GM21367 (cell line): ENCODE measurements around the gene AKNA.
A peak's percentile ranks its signal among the peaks of the same experiment; 100 is the strongest.

Source experiments
- ATAC-seq: cut with Tn5 transposase; IDR thresholded peaks from one replicate; pipeline ENCODE4 v1.9.1; 2021; ENCODE audit not compliant: unreplicated experiment

Gene AKNA

DNA sequence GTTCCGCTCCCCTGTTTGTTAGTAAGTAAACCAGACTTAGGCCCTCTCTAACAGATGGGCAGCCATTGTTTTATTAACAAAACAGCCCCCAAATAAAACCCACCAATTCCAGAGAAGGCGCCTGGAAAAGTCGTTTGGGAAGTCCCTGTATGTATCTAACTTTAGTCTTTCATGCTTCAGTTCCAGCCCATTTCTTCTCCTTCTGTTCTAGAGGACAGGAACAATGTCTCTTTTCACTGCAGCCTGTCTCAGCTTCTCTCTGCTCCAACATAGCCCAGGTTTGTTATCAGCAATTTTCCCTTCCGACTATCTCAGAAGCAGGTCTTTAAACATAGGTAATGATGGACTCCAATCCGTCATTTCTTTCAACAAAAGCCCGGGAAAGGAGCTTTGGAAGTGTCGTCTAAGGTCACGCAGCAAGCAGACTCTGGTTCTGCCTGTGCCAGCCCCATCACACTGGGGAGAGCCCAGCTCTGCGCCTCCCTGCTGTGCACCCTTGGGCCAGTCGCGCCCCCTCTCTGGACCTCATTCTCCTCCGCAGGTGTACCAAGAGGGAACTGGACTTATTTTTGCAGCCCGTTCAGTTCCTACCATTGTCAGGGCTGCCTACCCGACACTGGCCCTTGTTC, 9.6 kb upstream of the AKNA start:
- no peak for ATAC-seq

DNA sequence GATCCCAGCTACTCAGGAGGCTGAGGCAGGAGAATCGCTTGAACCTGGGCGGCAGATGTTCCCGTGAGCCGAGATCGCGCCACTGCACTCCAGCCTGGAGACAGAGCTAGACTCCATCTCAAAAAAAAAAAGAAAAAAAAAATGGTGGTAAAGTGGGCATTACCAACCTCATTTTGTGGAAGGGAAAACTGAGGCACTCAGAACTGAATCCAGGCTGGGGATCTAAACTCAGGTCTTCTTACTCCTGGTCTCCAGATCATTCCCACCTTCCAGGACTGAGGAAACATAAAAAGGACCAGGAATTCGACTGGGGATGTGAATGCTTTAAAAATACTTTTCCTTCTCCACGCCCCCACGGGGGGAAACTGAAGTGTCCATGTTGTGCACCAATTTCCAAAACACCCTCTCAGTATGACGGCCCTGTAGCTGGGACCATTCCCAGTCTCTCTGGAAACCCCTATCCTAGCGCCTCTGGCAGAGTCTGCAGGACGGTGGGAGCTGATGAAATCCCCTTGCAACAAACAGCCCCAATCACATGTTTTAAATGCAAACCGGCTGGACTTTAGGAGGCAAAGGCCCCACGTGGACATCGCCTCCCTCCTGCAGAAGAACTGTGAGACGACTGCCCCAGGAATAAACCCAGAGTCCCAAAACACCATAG, 8.9 kb upstream of the AKNA start:
- ATAC-seq, result no peak

DNA sequence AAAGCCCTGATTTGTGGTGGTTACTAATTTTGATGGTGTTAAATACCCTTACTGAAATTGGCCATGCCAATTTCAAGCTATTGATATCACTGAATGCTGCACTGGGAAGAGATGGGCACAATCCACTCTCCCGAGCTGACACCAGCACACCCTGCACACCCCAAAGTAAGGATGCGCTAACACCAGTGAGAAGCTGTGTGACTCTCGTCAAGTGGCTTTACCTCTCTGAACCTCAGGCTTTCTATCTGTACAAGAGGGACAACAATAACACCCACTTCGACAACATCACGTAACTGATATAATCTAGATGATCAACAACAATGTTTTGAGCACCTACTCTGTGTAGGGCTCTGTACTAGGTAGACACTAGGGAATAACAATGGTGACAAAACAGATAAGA, 8.0 kb upstream of the AKNA start:
- no peak for ATAC-seq

DNA sequence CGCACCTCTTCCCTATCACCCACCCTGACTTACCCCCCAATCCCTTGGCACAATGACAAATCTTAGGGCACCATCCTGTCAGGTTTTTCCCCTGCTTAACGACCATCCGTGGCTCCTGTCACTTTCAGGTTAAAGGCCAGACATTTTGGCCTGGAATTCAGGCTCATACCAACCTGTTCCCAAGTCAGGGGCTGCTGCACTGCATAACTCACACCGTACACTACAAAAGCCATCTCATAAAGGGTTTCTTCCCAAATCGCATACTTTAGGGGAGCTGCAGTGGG, 7.5 kb upstream of the AKNA start:
- ATAC-seq, result no peak

DNA sequence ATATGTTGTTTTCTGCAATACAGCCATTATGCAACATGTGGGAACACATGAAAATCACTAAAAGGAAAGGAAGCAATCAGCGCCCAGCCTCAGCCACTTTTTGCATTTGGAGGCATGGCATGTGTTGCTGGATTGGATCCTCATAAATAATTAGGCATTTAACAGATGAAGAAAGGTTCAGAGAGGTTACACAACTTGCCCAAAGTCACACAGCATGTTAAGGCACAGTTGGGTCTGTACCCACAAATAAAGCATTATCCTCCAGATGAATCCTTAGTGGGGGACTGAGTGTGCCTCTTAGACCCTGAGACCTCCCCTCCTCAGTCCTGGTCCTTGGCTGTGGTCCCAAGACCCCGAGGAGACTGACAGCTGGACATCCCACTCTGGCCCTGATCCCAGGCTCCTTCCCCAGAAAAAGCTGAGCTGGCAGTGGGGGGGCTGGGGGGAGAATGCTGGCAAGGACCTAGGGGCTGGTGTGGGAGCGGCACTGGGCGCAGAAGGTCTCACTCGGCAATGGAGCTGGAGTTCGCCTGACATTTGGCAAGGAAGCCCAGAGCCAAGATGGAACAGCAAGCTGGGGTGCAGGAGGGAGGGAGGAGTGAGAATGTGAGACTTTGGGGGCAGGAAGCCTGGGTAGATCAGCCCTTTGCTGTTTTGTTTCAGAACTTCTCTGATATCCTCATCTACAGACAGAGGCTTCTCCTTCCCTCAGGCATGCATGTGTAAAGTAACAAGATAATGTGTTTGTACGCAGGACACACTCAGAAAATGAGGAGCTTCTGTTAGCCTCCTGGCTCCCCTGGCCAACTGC, 6.9 kb upstream of the AKNA start:
- ATAC-seq, result no peak

DNA sequence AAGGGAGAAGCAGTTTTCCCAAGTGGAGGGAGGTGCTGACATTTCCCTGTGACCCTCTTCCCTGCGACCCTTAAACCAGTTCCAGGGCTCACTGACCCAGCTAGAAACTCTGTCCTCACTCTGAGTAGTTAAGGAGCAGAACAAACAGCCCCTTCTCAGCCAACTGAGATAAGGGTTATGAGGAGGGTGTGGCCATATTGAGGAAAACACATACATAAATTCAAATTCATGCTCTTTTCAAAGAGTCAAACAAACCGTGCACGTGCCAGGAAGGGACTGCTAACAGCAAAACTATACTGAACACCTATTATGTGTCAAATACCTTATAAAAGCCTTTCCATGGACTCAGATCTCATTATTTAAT, 4.9 kb upstream of the AKNA start:
- no peak for ATAC-seq

DNA sequence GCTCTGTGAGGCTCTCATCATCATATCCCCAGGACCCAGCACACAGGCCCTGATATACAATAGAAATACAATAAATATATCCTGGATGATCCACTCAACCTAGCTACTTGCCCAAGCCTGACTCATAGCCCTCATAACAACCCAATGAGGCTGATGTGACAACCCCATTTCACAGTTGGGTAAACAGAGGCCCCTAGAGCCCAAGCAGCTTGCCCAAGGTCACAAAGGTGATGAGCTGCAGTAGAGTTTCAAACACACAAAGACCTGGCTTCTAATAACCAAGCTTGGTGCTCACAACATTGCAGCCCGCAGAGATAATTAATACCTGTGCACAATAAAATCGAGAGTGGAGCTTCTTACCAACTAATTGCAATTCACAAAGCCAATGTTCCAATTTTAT, 3.2 kb upstream of the AKNA start:
- no peak for ATAC-seq

DNA sequence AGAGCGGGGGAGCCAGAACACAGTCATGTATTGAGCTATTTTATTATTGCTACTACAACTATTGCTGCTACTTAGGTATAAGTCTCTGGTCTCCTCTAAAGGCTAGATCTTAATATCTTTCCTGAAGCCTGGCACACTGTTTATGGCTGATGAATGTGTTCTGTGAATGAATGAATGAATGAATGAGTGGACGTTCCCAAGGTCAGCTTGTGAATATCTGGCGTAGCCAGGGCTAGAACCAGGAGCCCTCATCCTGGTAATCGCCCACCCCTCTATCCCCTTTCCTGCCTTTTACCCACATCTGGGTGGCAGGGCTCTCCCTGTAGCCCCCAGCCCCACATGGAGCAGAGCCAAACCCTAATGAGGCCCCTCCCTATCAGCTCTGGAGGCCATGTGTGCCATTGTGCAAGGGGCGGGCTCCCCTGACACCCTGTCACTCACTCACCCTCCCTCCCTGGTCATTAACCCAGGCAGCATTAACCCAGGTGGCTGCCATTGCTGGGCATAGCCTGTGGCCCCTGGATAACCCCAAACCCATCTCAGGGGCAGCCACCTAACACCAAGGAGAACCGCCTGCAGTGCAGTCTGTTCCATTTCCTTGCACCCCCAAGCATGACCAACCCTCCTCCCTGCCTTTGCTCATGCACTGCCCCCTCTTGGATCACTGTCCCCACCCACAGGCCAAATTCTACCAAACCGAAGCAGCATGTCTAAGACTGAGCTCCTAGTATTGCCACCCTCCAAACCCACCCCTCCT, 2.0 kb upstream of the AKNA start:
- no peak for ATAC-seq

DNA sequence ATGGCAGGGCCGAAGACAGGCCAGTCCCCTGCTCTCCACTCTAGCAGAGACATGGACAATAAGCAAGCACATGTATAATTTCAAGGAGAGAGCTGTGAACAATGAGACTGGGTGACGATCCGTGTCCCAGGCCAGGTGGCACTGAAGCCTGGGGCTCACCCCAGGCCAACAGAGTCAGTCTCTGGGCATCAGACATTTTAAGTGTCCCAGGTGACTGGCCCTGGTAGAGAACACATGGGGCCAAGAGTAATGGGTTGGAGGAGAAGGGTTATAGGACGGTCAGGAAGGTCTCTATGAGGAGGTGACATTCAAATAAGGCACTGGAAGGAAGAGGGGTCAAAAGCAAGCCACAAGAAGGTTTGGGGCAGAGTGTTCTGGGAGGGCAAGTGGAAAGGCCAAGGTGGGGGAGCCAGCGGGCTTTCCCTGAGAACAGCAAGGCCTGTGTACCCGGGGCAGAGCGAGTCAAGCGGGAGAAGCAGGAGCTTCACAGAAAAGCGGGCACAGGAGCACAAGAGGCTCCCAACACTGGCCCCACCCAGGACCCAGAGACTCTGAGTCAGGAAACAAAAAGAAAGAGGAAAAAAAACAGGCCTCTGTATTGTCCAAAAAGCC, 1.1 kb upstream of the AKNA start:
- ATAC-seq, result no peak

DNA sequence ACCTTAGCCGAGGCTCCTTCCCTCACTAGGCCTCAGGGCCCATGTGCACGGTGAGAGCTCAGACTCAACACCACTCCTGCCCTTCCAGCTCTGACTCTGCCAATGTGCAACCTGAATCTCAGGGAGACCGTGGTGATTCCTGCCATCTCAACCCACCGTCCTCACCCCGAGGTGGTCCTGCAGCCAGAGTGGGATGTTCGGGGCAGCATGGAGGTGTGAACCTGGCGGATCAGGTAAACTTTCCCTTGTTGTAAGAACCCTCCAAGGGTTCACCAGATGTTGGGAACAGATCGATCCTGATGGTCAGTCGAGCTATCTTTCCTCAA, 538 bp upstream of the AKNA start:
- ATAC-seq, result no peak

DNA sequence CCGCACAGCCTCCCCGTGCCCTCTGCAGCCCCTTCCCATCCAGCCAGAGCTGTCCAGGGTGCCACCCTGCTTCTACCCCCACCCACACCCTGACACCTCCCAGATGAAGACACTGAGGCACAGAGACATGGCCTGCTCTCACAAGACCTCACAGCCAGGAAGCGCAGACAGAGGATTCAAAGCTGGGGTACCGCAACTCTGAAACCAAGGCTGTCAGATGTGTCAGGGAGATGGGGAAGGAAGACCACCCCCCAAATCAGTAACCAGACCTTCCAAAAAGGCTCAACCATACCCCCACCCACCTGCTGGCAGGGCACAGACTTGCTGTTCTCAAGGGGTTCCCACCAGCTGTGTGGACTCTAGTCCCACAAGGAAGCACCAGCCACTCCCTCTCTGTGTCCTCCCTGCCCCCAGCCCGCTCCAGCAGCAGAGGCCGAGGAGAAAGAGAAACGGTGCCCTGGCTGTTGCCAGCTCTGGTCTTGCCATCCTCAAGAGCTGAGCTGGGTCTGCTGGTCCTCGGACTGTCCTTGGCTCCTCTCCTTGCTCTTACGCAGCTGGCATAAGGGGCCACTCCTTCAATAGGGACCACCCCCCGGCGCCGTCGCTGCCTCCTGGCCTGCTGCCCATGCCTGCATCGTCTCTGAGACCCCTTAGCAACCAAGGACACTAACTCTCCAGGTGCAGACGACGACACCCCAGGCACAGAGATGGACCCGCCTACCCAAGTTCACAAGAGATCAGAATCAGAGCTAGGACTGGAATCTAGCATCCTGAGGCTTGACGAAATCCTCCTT, 699 bp downstream of the AKNA start:
- no peak for ATAC-seq

DNA sequence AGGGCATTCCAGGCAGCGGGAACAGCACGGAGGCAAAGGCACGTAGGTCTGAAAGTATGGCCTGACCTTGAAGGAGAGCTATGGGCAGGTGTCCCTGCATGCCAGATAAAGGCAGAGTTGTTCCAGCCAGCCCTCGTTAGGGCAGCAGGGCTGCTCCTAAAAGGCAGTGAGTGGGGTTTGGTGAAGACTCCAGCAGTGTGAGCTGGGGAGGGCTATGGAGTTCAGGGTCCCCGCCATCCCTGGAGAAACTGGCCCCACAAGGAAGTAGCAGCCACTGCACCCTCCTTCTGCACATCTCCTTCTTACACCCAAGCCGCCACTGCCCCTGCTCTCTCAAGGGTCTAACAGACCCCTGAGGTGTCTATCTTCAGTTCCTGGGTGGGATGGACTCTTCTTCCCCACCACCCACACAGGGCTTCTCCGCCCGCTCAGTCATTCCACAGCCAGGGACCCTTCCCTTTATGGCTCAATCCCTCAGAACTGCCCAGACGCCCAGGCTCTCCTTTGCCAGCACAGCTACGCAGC, 1.4 kb downstream of the AKNA start:
- ATAC-seq, result no peak

DNA sequence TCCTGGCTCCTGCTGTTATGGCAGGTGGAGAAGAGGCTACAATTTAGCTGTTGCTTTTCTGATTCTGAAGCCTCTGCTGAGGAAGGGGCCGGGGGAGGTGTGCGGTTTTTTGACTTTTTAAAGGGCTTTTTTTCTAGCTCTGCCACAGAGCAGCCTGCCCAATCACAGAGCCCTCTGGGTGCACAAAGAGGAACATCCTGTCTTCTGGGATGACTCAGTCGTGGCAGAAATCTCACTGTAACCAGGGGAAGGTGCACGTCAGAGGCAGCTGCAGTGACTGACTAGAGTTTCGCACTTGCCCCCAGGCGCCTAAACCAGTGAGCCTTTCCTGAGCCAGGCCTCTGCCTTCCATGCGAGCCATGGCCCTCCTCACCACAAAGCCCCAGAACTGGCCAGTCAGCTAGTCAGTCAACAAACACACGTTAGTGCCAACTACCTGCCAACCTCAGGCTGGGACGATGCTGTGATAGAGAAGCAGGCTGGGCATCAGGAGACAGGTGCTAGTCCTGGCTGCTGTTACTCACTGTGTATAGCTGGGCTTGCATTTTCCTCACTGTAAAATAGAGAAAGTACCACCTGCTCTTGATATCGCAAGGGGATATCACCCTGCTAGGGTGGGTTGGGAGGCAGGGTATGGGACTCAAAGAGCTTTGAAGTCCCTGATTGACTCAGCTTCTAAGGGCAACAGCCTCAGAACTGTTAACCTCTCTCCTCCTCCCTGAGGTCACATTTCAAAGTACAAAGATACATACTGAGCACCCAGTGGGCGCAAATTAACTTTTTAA, 2.2 kb downstream of the AKNA start:
- peak; percentile 84 for ATAC-seq

DNA sequence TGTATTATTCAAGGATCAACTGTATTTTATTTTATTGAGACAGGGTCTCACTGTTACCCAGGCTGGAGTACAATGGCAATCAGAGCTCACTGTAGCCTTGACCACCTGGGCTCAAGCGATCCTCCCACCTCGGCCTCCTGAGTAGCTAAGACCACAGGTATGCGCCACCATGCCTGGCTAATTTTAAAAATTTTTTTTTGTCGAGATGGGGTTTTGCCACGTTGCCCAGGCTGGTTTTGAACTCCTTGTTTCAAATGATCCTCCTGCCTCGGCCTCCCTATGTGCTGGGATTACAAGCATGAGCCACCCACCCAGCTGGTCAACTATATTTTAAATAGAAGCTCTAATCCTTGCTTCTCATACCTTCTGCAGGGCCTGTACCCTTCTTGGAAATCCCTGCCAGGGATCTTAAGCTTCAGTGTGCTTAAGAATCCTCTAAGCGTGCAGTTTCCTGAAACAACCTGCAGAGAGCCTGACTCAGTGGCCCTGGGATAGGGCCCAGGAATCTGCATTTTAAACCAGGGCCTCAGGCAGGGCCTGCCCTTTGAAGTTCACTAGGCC, 2.9 kb downstream of the AKNA start:
- no peak for ATAC-seq

DNA sequence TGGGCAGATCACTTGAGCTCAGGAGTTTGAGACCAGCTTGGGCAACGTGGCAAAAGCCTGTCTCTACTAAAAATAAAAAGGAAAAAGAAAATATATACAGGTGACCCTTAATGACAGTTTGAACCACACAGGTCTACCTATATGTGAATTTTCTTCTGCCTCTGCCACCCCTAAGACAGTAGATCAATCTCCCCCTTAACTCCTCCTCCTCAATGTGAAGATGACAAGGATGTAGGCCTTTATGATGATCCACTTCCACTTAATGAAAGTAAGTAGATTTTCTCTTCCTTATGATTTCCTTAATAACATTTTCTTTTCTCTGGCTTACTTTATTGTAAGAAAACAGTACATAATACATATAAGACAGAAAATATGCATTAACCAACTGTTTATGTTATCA, 3.4 kb downstream of the AKNA start:
- ATAC-seq, result no peak

DNA sequence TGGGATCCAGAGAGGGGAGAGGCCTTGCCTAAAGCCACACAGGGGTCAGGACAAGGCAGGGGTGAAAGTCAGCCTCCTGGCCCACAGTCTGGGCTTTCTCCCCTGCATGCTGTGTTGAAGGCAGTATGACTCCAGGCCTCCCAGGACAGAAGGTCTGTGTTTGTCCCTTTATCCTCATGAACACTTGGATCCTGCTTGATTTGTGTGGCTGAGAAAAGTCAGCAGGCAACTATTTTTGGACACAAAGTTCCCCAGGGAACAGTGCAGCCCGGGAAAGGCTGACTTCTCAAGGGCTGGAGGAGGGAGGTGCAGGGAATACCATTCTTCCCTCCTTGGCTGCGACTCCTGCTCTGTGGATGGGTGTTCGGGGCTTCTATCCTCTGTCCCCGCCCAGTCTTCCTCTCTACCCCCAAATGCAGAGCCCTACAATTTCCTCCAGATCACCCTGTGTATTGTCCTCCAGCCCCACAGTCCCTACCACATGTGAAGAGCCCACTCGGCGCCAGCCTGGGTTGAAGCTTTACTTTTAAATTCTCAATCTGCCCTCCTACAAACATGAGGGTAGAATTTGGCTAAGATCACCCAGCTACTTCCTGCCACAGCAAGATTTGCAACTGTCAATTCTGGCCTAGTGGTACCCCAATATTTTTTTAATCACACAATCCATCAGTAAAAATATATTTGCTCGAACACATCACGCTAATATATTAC, 4.1 kb downstream of the AKNA start:
- ATAC-seq, result no peak

DNA sequence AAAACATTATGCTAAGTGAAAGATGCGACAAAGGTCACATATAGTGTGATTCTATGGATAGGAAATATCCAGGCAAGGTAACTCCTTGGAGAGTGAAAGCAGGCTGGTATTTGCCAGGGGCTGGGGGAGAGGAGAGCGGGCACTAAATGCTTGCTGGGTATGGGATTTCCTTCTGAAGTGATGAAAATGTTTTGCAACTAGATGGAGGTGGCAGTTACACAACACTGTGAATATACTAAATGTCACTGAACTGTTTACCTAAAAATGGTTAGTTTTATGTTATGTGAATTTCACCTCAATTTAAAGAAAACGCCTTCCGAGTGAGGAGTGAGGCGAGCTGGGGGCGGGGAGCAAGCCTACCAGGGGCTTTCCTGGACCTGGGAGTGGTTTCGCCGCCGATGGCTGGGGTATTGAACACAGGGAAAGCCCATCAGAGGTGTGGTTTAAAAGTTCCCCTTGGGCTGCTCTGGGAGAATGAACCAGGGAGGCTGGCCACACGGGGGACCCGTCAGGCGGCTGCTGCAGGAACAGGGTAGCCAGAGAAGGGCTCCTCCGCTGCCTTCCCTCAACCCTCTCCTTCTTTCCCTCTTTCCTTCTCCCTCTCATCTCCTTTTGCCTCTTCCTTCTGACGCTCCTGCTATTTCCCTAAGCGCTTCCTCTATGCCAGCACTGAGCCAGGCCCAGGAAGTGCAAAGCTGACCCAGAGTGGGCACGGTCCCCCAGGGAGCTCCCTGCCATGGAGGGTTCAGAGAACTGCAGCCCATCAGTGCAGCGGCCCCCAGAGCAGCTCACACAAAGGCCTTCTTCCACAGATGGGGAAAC, 4.9 kb downstream of the AKNA start:
- ATAC-seq, result peak; percentile 12

DNA sequence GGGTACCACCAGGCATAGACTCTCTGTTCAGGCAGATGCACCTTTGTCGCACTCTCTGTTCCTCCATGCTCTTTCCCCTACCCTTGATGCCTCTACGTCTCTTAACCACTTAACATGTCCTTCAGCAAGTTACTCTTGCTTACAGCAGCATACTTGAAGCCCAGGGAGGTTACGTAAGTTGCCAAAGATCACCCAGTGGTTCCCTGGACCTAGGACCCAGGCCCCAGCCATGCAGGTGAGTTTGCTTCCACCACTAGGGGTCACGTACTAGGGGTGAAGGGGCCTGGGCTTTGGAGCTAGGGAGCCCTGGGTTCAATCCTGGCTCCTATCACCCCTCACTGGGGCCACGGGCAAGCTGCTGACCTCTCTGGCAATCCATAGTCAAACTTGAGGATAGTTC, 8.9 kb downstream of the AKNA start:
- no peak for ATAC-seq
